HK-2 (cell line): ENCODE measurements around the gene NDUFA13.
A peak's percentile ranks its signal among the peaks of the same experiment; 100 is the strongest.

ENCODE experiments used
- DNase-seq: peaks from one replicate; pipeline ENCODE4 v3.0.0-alpha.2; 2018; ENCODE audit not compliant: unreplicated experiment

NDUFA13 gene

DNA sequence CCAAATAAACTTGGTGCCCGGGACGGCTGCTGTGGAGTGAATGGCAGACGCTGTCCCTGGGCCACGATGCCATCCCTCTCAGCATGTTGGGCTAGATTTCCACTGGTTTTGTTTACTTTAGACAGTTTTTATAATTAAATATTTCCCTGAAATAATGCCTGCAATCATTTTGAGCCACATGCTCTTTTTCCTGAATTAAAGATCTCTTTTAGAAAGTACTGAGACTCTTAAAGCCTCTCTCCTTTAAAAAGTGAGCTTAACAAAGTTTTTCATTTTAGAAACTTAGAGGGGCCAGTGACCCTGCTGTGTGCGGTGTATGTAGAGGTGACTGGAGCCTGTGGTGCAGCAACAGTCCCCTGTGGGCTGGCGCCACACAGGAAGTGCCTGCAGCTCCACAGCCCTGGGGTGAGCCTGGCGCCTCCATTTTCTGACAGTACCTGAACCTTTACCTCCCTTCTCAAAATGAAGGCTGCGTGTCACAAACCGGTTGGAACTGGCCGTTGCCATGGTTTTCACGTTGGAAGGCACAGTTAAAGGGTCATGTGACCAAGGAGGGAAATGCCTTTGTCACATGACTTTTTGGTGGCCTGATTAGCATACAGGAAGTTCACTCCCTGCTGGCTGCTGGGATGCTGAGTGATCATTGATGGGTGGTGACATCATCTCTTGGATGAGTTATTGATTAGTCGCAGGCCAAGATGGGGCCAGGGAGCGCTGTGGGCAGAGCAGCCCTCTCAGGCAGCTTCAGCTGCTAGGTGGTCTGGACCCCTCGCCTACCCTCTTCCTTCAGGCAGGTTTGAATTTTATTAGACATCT is 26.9 kb upstream of the NDUFA13 start:
- DNase-seq, result peak; percentile 93

DNA sequence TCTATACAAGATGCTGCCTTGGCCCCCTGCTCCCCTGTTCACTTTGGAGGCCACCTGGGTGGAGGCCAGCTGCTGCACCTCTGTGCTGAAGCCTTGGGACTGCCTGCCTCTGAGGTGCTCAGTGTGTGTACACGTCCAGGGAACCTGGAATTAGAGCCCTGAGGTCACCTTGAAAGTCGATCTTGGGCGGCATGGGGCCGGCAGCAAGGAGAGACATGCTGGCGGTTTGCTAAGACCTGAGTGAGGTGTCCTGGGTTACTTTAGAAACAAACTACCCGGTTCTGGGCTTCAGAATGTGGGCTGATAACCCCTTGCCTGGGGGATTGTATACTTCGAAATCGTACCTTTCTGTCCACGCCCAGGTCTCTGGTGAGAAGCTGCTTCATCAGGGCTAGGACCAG is 26.2 kb upstream of the NDUFA13 start:
- no peak for DNase-seq

DNA sequence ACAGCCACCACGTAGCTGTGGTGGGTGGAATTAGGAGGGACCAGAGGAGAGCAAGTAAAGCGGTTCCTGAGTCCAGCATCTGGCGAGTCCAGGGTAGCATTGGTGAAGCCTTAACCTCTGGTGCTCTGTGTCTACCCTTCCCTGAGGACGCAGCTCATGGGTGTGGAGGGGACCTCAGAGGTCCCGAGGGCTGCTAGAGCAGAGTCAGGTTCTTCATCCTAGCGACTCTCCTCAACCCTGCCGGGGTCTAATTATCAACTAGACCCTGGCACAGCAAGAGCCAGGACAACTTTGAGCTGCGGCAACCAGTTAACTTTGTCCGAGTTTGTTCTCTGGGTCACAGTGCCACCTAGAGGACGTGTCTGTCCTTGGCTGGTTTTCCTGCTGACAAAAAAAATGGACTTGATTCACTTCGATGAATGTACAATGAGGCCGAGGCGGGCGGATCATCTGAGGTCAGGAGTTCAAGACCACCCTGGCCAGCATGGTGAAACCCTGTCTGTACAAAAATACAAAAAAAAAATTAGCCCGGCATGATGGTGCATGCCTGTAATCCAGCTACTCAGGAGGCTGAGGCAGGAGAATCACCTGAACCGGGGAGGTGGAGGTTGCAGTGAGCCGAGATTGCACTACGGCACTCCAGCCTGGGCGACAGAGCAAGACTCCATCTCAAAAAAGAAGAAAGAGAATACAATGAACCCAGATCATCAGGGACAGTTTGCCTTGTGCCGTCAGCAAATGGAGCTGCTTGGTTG is 25.6 kb upstream of the NDUFA13 start:
- DNase-seq, result peak; percentile 79

DNA sequence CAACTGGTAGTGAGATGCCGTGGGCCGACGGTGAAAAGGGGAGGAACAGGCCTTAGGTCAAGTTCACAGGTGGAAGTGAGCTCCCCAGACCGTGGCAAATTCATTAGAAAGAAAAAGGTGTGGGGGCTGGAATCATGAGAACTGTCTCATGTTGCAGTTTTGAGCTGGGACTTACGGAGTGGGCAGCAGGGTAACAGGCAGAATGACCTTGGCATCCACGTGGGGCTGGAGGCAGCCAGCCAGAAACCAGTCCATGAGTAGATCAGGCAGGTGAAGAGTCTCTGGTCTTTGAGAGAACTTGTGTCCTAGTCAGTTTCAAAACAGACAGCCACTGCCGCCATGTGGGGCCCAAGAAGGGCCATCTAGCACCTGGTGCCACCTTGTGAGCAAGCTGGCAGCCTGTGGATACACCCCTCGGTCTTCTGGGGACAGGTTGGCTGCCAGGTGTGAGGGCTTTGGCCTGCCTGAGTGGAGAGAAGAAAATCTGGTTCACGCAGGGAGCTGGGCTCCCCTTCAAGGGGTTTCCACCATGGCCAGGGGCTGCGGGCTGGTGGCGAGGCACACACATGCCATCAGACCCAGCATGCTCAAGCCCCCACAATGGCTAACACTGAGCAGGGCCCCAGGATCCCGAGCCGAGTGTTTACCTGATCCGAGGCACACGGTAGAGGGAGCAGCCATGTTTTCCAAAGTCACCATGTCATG is 24.6 kb upstream of the NDUFA13 start:
- no peak for DNase-seq

DNA sequence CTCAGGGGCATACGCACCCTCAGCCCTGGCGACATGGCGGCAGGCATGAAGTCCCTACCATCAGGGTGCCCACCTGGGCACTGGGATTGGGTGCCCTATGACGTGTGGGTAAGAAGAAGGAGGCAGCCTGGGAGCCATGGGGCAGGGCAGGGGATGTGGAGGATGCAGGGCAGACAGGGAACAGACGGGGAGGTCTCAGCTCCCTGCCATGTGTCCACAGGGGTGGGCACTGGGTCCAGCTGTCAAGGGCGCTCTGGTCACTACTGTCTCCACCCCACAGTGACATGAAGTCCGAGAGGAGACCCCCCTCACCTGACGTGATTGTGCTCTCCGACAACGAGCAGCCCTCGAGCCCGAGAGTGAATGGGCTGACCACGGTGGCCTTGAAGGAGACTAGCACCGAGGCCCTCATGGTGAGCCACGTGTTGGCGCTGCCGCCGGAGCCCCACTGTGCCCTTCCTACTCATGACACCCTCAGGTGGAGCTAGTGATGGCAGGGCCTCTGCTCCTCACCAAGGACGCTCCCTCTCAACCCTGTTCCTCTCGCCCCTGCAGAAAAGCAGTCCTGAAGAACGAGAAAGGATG is 23.9 kb upstream of the NDUFA13 start:
- no peak for DNase-seq

DNA sequence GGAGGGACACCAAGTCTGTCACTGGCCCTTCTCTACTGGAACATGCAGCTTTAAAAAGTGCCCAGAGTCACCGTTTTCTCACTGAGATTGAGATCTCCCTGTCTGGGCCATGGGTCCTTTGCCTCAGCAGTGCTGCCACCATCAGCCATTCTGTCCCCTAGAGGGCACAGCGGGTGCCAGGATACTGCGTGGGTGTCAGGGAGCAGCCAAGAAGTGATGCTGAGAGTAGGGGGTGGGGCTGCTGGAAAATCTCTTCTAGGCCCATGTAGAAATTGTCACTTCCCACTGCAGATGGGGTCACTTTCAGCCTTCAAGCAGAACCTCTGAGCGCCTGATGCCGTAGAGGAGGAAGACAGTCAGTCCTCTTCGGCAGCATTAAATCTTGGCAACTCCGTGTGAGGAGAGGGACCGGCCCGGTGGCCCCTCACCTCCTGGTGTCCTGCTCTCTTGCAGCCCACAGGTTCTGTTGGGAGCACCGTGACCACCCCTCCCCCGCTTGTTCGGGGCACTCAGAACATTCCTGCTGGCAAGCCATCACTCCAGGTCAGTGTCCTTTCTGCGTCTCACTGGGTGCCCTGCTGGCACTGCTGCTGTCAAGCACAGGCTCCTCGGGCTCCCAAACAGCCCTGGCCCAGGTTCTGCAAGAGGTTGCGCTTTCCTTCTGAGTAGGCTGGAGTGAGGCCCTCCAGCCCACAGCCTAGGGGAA is 22.0 kb upstream of the NDUFA13 start:
- no peak for DNase-seq

DNA sequence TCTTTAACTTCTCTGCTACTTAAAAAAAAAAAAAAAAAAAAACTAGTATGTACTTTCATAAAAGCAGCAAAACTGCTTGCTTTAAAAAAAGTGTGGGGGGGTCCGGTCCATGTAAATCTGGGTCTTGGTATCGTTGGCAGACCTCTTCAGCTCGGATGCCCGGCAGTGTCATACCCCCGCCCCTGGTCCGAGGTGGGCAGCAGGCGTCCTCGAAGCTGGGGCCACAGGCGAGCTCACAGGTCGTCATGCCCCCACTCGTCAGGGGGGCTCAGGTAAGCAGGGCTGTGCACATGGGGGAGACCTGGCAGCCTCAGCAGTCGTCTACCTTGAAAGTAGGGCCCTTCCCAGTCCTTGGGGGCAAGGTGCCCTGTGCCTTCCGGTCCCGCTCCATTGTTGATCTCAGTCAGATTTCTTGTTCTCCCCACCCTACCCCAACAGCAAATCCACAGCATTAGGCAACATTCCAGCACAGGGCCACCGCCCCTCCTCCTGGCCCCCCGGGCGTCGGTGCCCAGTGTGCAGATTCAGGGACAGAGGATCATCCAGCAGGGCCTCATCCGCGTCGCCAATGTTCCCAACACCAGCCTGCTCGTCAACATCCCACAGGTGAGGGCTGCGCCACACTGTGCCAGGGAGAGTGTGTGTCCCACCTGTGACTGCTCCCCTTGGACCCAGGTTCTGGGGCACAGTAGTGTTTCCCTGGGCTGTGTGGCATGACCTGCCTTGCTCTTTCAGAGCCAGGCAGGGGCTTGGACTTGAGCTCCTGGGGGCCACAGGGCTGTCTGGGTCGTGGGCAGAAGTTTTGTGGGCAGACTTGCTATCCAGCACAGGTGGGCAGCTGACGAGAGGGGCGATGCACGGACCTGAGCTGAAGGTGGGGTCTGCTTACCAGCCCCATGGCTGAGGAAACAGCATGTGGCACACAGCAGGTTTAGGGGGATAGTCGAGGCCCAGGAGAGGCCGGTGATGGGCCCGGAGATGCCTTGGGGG is 20.1 kb upstream of the NDUFA13 start:
- no peak for DNase-seq

DNA sequence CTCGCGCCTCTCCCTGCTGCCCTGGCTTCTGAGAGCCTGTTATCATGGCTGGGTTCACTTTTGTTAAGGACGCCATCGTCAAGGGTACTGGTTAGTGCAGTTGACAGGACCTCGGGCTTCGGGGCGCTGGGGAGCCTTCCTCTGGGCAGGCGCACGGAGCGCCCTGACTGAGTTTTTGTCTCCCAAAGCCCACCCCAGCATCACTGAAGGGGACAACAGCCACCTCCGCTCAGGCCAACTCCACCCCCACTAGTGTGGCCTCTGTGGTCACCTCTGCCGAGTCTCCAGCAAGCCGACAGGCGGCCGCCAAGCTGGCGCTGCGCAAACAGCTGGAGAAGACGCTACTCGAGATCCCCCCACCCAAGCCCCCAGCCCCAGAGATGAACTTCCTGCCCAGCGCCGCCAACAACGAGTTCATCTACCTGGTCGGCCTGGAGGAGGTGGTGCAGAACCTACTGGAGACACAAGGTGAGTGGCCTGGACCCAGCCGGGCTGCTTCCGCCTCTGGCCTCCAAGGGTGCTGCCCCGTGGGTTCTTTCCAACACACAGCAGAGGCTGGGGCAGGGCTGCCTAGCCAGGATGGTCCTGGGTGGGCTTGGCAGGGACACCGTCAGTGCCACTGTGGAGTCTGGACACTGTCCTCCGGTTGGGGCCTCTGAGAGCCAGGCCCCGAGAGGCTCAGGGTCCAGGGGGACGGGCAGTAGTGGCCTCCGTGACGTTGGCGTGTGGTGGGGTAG is 17.6 kb upstream of the NDUFA13 start:
- DNase-seq, result no peak

DNA sequence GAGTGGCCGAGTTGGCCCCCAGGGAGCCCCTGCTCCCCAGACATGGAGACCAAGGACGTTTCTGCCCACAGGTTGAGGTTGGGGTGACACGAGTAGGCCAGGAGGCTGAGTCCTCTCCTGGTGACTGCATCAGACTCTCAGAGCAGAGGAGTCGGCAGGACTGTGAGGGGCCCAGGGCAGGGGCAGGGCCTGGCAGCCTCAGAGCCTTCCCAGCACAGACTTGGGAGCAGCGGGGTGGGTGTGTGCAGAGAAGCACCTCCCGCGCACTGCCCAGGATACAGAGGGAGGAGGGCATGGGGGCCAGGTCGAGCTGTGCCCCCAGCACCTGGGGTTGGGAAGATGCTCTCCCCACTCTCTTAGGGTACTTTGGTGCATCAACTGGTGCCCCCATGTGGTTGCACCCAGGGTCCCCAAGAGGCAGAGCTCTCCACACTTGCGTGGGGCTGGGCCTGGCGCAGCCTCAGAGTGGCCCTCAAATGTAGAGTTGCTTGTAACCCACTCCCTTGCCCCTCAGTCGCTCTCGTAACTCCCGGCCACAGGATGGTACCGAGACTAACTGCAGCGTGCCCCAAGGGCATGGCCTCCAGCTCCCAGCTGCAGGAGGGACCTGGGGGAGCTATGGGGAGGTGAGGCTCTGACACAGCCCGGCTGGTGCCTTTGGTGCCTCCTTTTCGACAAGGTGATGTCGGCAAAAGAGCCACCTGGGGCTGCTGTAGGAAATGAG is 16.6 kb upstream of the NDUFA13 start:
- no peak for DNase-seq

DNA sequence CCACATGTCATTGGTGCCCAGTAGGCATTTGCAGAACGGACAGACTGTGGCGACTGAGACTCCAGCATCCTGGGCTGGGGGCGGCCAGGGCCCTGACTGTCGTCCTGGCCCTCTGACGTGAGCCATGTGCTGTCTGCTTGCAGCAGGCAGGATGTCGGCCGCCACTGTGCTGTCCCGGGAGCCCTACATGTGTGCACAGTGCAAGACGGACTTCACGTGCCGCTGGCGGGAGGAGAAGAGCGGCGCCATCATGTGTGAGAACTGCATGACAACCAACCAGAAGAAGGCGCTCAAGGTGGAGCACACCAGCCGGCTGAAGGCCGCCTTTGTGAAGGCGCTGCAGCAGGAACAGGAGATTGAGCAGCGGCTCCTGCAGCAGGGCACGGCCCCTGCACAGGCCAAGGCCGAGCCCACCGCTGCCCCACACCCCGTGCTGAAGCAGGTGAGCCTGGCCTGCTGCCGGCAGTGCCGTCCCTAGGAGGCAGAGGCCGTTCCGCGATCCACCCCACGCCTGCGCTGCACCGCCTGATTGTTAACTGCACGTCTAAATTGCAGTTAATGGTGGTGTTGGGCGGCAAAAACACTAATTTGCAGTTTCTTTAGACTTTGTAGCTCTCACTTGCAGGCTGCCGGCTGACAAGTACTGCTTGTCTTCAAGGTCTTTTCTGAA is 14.9 kb upstream of the NDUFA13 start:
- DNase-seq, result no peak

DNA sequence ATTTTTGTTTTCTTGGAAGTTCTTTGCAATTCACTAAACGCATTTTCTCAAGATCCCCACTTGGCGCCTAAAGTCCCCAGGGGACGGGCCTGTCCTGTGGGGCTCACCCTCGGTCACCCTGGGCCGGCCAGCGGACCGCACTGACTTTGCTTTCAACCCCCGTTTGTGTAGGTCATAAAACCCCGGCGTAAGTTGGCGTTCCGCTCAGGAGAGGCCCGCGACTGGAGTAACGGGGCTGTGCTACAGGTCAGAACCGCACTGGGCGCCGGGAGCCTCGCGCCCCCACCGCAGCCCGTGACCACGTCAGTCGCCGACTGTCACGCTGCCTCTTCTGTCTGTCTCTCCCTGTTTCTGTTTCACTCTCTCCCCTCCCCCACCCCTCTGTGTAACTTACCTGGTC is 14.2 kb upstream of the NDUFA13 start:
- DNase-seq, result no peak

DNA sequence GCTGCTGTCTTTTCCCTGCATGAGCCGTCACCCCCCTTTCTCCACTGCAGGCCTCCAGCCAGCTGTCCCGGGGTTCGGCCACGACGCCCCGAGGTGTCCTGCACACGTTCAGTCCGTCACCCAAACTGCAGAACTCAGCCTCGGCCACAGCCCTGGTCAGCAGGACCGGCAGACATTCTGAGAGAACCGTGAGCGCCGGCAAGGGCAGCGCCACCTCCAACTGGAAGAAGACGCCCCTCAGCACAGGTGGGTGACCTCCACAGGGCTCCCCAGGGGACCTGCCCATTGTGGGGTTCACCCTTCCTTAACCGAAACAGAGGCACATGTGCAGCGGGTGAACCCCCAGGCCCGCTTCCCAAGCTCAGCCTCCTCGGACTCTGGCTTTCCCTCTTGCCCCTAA is 13.7 kb upstream of the NDUFA13 start:
- DNase-seq, result no peak

DNA sequence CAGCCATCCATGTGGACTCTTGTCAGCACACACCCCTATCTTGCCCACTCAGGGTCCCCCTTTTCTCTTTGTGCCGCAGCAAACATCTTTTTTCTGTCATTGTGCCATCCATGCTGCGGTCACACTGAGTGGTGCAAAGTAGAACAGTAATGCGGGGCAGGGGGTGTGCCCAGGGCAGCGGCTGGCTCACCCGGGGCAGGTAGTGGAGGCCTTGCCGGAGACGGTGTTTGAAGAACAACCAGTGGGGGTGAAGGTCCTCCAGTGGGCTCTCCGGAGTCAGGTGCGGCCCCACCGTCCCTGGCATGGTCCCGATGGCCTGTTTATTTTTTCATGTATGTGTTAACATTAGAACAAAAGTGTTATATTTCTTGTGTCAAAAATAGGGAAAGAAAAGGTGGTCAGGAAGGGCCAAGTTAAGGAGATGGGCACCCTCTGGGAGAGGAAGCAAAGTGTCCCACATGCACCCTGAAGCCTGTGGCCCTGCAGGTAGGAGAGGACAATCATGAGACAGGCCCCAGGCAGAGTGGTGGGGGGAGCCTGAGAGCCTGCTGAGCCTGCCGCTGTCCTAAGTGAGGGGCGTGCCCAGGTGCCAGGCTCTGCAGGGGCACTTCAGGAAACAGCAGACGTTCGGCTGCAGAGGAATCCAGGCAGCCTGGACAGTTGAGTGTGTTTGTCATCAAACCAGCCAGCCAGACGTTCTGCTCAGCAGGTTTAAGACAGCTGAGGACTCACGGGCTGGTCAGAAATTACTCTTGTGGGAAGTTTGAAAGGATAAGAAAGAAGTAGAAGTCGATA is 13.0 kb upstream of the NDUFA13 start:
- DNase-seq, result no peak

DNA sequence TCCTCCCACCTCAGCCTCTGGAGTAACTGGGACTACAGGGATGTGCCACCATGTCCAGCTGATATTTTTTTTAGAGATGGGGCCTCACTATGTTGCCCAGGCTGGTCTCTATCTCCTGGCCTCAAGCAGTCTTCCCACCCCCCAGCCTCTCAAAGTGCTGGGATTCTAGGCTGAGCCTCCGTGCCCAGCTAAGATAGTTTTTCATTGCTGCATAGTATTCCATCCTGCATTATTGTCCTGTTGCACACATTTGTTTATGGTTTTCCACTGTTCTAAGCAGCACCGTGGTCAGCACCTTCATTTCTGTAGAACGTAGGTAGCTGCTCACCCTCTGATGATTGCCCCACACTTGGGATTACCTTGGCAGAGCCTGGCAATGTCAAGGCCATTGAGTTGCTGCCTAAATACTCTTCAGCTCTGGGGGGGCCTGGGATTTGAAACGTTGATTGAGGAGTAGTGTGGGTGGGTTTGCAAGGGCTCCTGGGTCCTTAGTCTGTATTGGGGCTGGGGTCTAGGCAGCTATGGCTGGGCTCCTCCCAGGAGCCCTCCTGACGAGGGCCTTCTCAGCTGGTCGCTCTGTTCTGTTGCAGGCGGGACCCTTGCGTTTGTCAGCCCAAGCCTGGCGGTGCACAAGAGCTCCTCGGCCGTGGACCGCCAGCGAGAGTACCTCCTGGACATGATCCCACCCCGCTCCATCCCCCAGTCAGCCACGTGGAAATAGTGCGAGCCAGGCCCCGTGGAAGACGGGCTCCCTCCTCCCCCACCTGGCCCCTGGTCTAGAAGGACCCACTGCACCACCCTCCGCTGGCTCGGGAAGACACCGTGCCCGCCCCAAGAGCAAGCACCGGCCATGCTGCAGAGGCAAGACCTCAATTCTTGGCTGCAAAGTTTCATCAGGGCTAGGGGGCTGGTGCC is 11.0 kb upstream of the NDUFA13 start:
- DNase-seq, result no peak

DNA sequence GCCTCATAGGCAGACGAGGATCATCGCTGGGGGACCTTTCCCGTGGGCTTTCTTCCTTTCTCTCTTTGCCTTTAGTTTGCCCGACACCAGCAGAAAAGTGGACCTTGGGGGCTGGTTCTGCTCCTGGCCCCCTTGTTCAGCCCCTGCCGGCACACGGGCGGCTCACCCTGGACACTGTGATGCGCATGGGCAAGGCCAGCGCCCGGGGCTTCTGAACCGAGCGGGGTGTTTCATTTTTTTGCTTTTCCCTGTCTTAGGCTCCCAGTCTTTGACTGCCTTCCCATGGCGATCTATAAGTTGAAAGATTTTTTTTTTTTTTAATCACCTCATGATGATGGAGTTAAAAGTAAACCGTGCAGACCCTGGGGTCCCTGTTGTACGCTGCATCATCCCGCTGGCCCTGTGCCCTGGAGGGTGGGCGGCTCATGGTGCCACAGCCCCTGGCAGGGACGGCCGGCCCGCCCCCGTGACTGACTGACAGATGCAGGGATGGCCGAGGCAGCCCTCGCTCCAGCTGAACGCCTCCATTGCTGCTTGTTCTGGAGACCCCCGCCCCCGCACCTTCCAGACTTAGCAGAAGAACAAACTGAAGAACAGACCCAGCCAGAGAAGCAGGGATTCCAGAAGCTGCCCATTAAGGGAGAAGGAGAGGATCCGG is 10.2 kb upstream of the NDUFA13 start:
- no peak for DNase-seq

DNA sequence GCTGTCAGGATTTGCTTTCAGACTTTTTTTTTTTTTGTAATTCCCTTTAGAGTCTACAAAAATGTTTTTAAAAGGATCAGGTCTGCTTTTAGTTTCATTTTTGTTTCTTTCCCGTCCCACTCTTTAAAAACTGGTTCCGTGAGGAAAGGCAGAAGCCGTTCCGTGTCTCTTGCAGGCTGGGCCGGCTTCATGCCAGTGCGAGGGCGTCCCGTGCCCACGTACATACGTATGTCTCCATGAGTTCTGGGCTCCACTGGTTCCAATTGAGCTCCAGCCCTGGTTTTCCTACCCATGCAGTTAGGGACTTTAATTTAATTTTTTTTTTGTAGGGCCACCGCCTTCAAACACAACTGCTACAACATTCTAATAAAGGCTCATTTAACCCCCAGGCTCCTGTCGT is 9.4 kb upstream of the NDUFA13 start:
- DNase-seq, result no peak
